Astrocyte (in vitro differentiated cells and primary cell): ENCODE measurements around the gene DHX40. TPM values are rescaled to one million over a fixed set of nuclear protein-coding genes. Genes with fewer than 3 reads are reported as not detected.

ENCODE experiments used
- DNase-seq: peaks from one replicate; pipeline ENCODE4 v3.0.0-alpha.2; 2010; ENCODE audit warnings: low read depth
- FAIRE-seq: peaks from 2 replicates; lab custom pipeline; 2011; peaks lifted over from hg19 to GRCh38; lab: Jason Lieb, UNC
- H2AFZ ChIP-seq: 2 replicates; pipeline ENCODE4 v1.6.0; 2012; ENCODE audit warnings: low read depth, low read length, inconsistent platforms
- H3K27ac ChIP-seq: 2 replicates; pipeline ENCODE4 v1.5.1; 2011; ENCODE audit warnings: low read depth, low read length, inconsistent platforms
- H3K27me3 ChIP-seq: 2 replicates; pipeline ENCODE4 v1.6.0; 2011; ENCODE audit warnings: low read length, inconsistent platforms; ENCODE audit not compliant: insufficient read depth
- H3K36me3 ChIP-seq: 2 replicates; pipeline ENCODE4 v1.5.1; 2011; ENCODE audit warnings: low read length, inconsistent platforms; ENCODE audit not compliant: insufficient read depth
- H3K4me1 ChIP-seq: 2 replicates; pipeline ENCODE4 v1.5.1; 2011; ENCODE audit warnings: low read length, inconsistent platforms; ENCODE audit not compliant: insufficient read depth
- H3K4me2 ChIP-seq: 2 replicates; pipeline ENCODE4 v1.6.0; 2012; ENCODE audit warnings: low read length, inconsistent platforms
- H3K4me3 ChIP-seq: 2 replicates; pipeline ENCODE4 v1.5.1; 2011; ENCODE audit warnings: low read depth, mild to moderate bottlenecking, low read length, inconsistent platforms; ENCODE audit not compliant: insufficient read depth
- H3K79me2 ChIP-seq: 2 replicates; pipeline ENCODE4 v1.6.0; 2012; ENCODE audit warnings: mild to moderate bottlenecking, low read length, inconsistent platforms; ENCODE audit not compliant: insufficient read depth
- H3K9ac ChIP-seq: 2 replicates; pipeline ENCODE4 v1.6.0; 2012; ENCODE audit warnings: mild to moderate bottlenecking, low read length, inconsistent platforms
- H3K9me3 ChIP-seq: 2 replicates; pipeline ENCODE4 v1.5.1; 2012; ENCODE audit warnings: low read depth, mild to moderate bottlenecking, low read length, inconsistent platforms; ENCODE audit not compliant: insufficient read depth
- H4K20me1 ChIP-seq: 2 replicates; pipeline ENCODE4 v1.6.0; 2012; ENCODE audit warnings: low read length, inconsistent platforms; ENCODE audit not compliant: insufficient read depth
- H3K27ac Mint-ChIP-seq: one replicate; pipeline ENCODE4 v1.8.0; 2021; ENCODE audit warnings: mild to moderate bottlenecking, mixed read lengths; ENCODE audit not compliant: unreplicated experiment
- H3K27me3 Mint-ChIP-seq: one replicate; pipeline ENCODE4 v1.8.0; 2021; ENCODE audit warnings: low read depth, mixed read lengths; ENCODE audit not compliant: unreplicated experiment
- H3K36me3 Mint-ChIP-seq: one replicate; pipeline ENCODE4 v1.8.0; 2021; ENCODE audit warnings: low read depth, mixed read lengths; ENCODE audit not compliant: unreplicated experiment
- H3K4me1 Mint-ChIP-seq: one replicate; pipeline ENCODE4 v1.8.0; 2021; ENCODE audit warnings: low read depth, mixed read lengths; ENCODE audit not compliant: unreplicated experiment
- H3K4me3 Mint-ChIP-seq: one replicate; pipeline ENCODE4 v1.8.0; 2021; ENCODE audit warnings: mild to moderate bottlenecking, moderate library complexity, mixed read lengths; ENCODE audit not compliant: unreplicated experiment
- H3K9me3 Mint-ChIP-seq: one replicate; pipeline ENCODE4 v1.8.0; 2021; ENCODE audit warnings: mild to moderate bottlenecking, mixed read lengths; ENCODE audit not compliant: unreplicated experiment
- CTCF ChIP-seq: IDR thresholded peaks from 2 replicates; pipeline ENCODE4 v1.5.1; 2011; ENCODE audit warnings: low read depth, mild to moderate bottlenecking, inconsistent platforms, low read length, moderate library complexity; ENCODE audit not compliant: insufficient read depth
- EZH2 ChIP-seq: IDR thresholded peaks from 2 replicates; pipeline ENCODE4 v1.6.1; 2012; ENCODE audit warnings: mild to moderate bottlenecking, low read length, inconsistent platforms; ENCODE audit not compliant: insufficient read depth
- total RNA-seq: library from RNA; stranded (reverse); gene quantifications from 2 replicates; pipeline ENCODE4 v1.2.1, GENCODE V29; 2021

DHX40 gene
- total RNA-seq, 1 donor from 2014 or later = 31.0 TPM

- H3K27ac Mint-ChIP-seq = no peak overlapping the region
- Histone ChIP-seq H3K9ac (no peak overlapping the region), H3K27ac (no peak overlapping the region), H3K4me1 (peaks cover 3% of the 10 kb centered on the region), H3K27me3 (peaks cover 2% of the 10 kb centered on the region), H2AFZ (no peak overlapping the region), H4K20me1 (no peaks in the 10 kb centered on the region), H3K4me3 (no peak overlapping the region), H3K36me3 (no peaks in the 10 kb centered on the region), H3K4me2 (no peak overlapping the region), H3K9me3 (no peaks in the 10 kb centered on the region), H3K79me2 (no peaks in the 10 kb centered on the region)
- H3K4me1 Mint-ChIP-seq = no peaks in the 10 kb centered on the region
- no peaks in the 10 kb centered on the region for H3K36me3 Mint-ChIP-seq
- DNase-seq (no peak), FAIRE-seq (no peak)
- no peaks in the 10 kb centered on the region for H3K27me3 Mint-ChIP-seq
- no peak overlapping the region for H3K4me3 Mint-ChIP-seq
- no peak for TF ChIP-seq CTCF
- no peak for TF ChIP-seq EZH2
- H3K9me3 Mint-ChIP-seq = no peaks in the 10 kb centered on the region
Measured at GRCh38 chr17:59519132-59519531, 46.3 kb upstream of the DHX40 start.

GRCh38 chr17:59520251-59520650, 45.2 kb upstream of the DHX40 start:
- Histone ChIP-seq H2AFZ (no peak overlapping the region), H3K4me1 (no peaks in the 10 kb centered on the region), H3K27me3 (peaks cover 2% of the 10 kb centered on the region), H3K27ac (no peak overlapping the region), H3K9me3 (no peaks in the 10 kb centered on the region), H3K4me2 (no peak overlapping the region), H3K79me2 (no peaks in the 10 kb centered on the region), H3K4me3 (no peak overlapping the region), H4K20me1 (no peaks in the 10 kb centered on the region), H3K9ac (no peak overlapping the region), H3K36me3 (no peaks in the 10 kb centered on the region)
- DNase-seq (no peak), FAIRE-seq (no peak)
- Mint-ChIP-seq H3K4me3 (no peak overlapping the region), H3K36me3 (no peaks in the 10 kb centered on the region), H3K27me3 (no peaks in the 10 kb centered on the region), H3K9me3 (no peaks in the 10 kb centered on the region), H3K27ac (no peak overlapping the region), H3K4me1 (no peaks in the 10 kb centered on the region)
- no peak for TF ChIP-seq CTCF
- TF ChIP-seq EZH2 = no peak

- H3K4me2 ChIP-seq = no peak overlapping the region
Measured at GRCh38 chr17:59521465-59522126, 43.8 kb upstream of the DHX40 start.

More at GRCh38 chr17:59521465-59522126, 43.8 kb upstream of the DHX40 start:
- Histone ChIP-seq H2AFZ (no peak overlapping the region), H3K4me1 (no peaks in the 10 kb centered on the region), H4K20me1 (no peaks in the 10 kb centered on the region), H3K36me3 (no peaks in the 10 kb centered on the region), H3K27me3 (peaks cover 2% of the 10 kb centered on the region), H3K9me3 (no peaks in the 10 kb centered on the region), H3K4me3 (no peak overlapping the region), H3K79me2 (no peaks in the 10 kb centered on the region), H3K9ac (no peak overlapping the region), H3K27ac (no peak overlapping the region)
- H3K4me1 Mint-ChIP-seq = no peaks in the 10 kb centered on the region
- peak overlapping the region; percentile 79 for H3K27ac Mint-ChIP-seq
- H3K27me3 Mint-ChIP-seq = peaks cover 2% of the 10 kb centered on the region
- TF ChIP-seq CTCF (peak; percentile 76), EZH2 (no peak)
- H3K9me3 Mint-ChIP-seq = no peaks in the 10 kb centered on the region
- no peak for FAIRE-seq
- no peak overlapping the region for H3K4me3 Mint-ChIP-seq
- DNase-seq = peak; percentile 11
- H3K36me3 Mint-ChIP-seq = peaks cover under 1% of the 10 kb centered on the region
